ENCODE results near the gene LENG8. TPM values are rescaled to one million over a fixed set of nuclear protein-coding genes. Genes with fewer than 3 reads are reported as not detected.

LENG8 gene
- total and polyA plus RNA-seq, 10 of the 15 experiments (the other 5 are each of a cell fraction or from before 2014, with no cell fraction given) = 2.3 to 145 (median 34.4) TPM

DNA sequence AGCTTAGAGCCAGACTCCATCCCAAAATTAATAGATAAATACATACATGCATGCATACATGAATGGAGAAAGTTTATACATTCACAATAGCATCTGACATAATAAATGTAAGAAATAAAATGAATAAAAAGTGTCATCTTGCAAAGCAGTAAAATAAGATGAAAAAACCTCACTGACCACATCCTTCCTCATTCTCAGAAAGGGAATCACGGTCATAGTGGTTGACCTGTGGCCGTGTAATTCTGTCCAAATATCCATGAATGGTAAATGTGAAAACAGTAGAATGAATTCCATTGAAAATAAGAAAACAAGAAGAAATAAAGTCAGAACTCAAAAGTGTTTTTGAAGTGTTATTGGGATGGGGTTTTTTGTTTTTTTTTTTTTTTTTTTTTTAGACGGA is 33.9 kb downstream of the LENG8 start:
- intact Hi-C loops (cut with micrococcal nuclease; ENCODE audit: unreplicated experiment) (loop anchor here (5.0 kb wide), 2 partner anchors 34 to 69 kb away; no protein-coding TSS in a partner anchor), in situ Hi-C loops (cut with MboI) (no loop called here)
- Histone ChIP-seq H3K9me3 (replicated peaks; ENCODE audit: control insufficient read depth, insufficient read depth, low read length) (no peaks in the 10 kb centered on the region), H3K36me3 (ENCODE audit: control insufficient read depth in 2 of 2, insufficient read depth in 2 of 2, low read length in 1 of 2) (no peaks in the 10 kb centered on the region), H3K4me1 (ENCODE audit: control insufficient read depth, insufficient read depth, low read length) (peaks cover 12% of the 10 kb centered on the region), H3K4me3 (no peak overlapping the region), H3K9ac (ENCODE audit: control insufficient read depth, insufficient read depth, low read length) (no peak overlapping the region), H3K79me2 (ENCODE audit: control insufficient read depth, insufficient read depth, low read length) (no peaks in the 10 kb centered on the region), H4K20me1 (ENCODE audit: control insufficient read depth, insufficient read depth) (no peaks in the 10 kb centered on the region), H3K4me2 (ENCODE audit: control insufficient read depth, insufficient read depth) (peak overlapping the region; percentile 11; the same call in 1 of the 2 replicates), H3K27me3 (replicated peaks in 1 of 2; ENCODE audit: control insufficient read depth in 2 of 2, insufficient read depth in 2 of 2, low read length in 1 of 2) (no peaks in the 10 kb centered on the region; a peak in 1 of 4 replicates), H2AFZ (ENCODE audit: control insufficient read depth, low read depth, low read length) (no peak overlapping the region), H3K27ac (ENCODE audit: control insufficient read depth, insufficient read depth) (no peak overlapping the region)
- DNase-seq (ENCODE audit: low read depth, low spot score) = no peak
- CTCF ChIA-PET = interaction anchor here (0.5 to 8.5 kb wide), 10 partner anchors 8 to 653 kb away, joined by 3 to 236 read pairs (median 8); partner anchors contain the start of gene LILRA2
- no peak for FAIRE-seq
- ATAC-seq = peak; percentile 52; the same call in 2 of the 3 replicates
- no TSS peak for BruUV-seq (replicated peaks)
- WGBS (ENCODE audit: insufficient coverage, insufficient replicate concordance, low lambda C conversion rate, missing lambda C conversion rate) = 0% methylated on average over 2 of the region's 3 CpGs
- SMC1A ChIA-PET (ENCODE audit: uncharacterized antibody, unreplicated experiment) = interaction anchor here (1.0 to 7.3 kb wide), 9 partner anchors 69 to 200 kb away, joined by 3 to 118 read pairs (median 8); partner anchors contain the start of gene LILRB4
- POLR2A ChIA-PET = no interaction called here
- RAD21 ChIA-PET (ENCODE audit: unreplicated experiment) = interaction anchor here (0.6 to 6.5 kb wide), 6 partner anchors 50 to 197 kb away, joined by 3 to 59 read pairs (median 3); no protein-coding TSS in a partner anchor
- TF ChIP-seq NFIC (IDR thresholded peaks at IDR 0.05; ENCODE audit: low read depth, low read length) = peak; percentile 60
- peak; percentile 95 for TF ChIP-seq RUNX3 (IDR thresholded peaks at IDR 0.05; ENCODE audit: low read length)
- no peak for TF ChIP-seq NFYB (IDR thresholded peaks at IDR 0.05; ENCODE audit: insufficient read depth, low read depth, low read length)
- no peak for TF ChIP-seq ZNF622 (IDR thresholded peaks at IDR 0.05)
- no peak for TF ChIP-seq BRCA1 (IDR thresholded peaks at IDR 0.05; ENCODE audit: low read depth, low read length)
- no peak for TF ChIP-seq ATF7 (IDR thresholded peaks at IDR 0.05; ENCODE audit: low read depth)
- TF ChIP-seq BHLHE40 (IDR thresholded peaks at IDR 0.05; ENCODE audit: borderline replicate concordance in 1 of 2, low read depth in 2 of 2, low read length in 1 of 2) = peak; percentile 20 to 22; a peak in 1 of 4 replicates
- TF ChIP-seq YY1 (IDR thresholded peaks at IDR 0.05; ENCODE audit: low read depth, low read length) = no peak
- no peak for TF ChIP-seq TARDBP (IDR thresholded peaks at IDR 0.05; ENCODE audit: borderline replicate concordance)
- peak; percentile 38; the same call in 1 of the 2 replicates for TF ChIP-seq NR2F1 (conservative IDR thresholded peaks at IDR 0.05)
- TF ChIP-seq, protein P1, sequence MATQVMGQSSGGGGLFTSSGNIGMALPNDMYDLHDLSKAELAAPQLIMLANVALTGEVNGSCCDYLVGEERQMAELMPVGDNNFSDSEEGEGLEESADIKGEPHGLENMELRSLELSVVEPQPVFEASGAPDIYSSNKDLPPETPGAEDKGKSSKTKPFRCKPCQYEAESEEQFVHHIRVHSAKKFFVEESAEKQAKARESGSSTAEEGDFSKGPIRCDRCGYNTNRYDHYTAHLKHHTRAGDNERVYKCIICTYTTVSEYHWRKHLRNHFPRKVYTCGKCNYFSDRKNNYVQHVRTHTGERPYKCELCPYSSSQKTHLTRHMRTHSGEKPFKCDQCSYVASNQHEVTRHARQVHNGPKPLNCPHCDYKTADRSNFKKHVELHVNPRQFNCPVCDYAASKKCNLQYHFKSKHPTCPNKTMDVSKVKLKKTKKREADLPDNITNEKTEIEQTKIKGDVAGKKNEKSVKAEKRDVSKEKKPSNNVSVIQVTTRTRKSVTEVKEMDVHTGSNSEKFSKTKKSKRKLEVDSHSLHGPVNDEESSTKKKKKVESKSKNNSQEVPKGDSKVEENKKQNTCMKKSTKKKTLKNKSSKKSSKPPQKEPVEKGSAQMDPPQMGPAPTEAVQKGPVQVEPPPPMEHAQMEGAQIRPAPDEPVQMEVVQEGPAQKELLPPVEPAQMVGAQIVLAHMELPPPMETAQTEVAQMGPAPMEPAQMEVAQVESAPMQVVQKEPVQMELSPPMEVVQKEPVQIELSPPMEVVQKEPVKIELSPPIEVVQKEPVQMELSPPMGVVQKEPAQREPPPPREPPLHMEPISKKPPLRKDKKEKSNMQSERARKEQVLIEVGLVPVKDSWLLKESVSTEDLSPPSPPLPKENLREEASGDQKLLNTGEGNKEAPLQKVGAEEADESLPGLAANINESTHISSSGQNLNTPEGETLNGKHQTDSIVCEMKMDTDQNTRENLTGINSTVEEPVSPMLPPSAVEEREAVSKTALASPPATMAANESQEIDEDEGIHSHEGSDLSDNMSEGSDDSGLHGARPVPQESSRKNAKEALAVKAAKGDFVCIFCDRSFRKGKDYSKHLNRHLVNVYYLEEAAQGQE (IDR thresholded peaks at IDR 0.05; ENCODE audit: low read depth, low read length) = no peak
- TF ChIP-seq SP1 (IDR thresholded peaks at IDR 0.05; ENCODE audit: low read depth, low read length) = no peak
- TF ChIP-seq JUNB (IDR thresholded peaks at IDR 0.05) = peak; percentile 19; the same call in 1 of the 2 replicates
- TF ChIP-seq NR2C1 (IDR thresholded peaks at IDR 0.05) = no peak
- TF ChIP-seq, protein P2, sequence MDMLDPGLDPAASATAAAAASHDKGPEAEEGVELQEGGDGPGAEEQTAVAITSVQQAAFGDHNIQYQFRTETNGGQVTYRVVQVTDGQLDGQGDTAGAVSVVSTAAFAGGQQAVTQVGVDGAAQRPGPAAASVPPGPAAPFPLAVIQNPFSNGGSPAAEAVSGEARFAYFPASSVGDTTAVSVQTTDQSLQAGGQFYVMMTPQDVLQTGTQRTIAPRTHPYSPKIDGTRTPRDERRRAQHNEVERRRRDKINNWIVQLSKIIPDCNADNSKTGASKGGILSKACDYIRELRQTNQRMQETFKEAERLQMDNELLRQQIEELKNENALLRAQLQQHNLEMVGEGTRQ (IDR thresholded peaks at IDR 0.05; ENCODE audit: borderline replicate concordance, low read depth, low read length) = no peak
- 0 out of 2 replicates have a peak, but pooled peaks have one; percentile 46 for TF ChIP-seq MEF2A (IDR thresholded peaks at IDR 0.05; ENCODE audit: insufficient read depth, low read depth, low read length)
- peak; percentile 28; the same call in 1 of the 2 replicates for TF ChIP-seq PAX5 (IDR thresholded peaks at IDR 0.05; ENCODE audit: borderline replicate concordance, low read depth, low read length)
- TF ChIP-seq RFX5 (IDR thresholded peaks at IDR 0.05; ENCODE audit: low read depth, low read length) = no peak
- TF ChIP-seq WRNIP1 (IDR thresholded peaks at IDR 0.05; ENCODE audit: borderline replicate concordance, low read depth, low read length) = no peak
- 0 out of 2 replicates have a peak, but pooled peaks have one; percentile 47 for TF ChIP-seq EED (IDR thresholded peaks at IDR 0.05; ENCODE audit: low read depth)
- TF ChIP-seq IKZF2 (IDR thresholded peaks at IDR 0.05) = peak; percentile 53 to 60; a peak in 3 of 4 replicates
- no peak for TF ChIP-seq RCOR1 (conservative IDR thresholded peaks at IDR 0.05; ENCODE audit: low read depth, low read length)

Data from GM12878 (cell line).